Caco-2 (cell line): ENCODE results near the gene NUDT14. TPM values are rescaled to one million over a fixed set of nuclear protein-coding genes. Genes with fewer than 3 reads are reported as not detected.

ENCODE experiments used
- BruUV-seq: library from RNA; stranded (reverse); fragments of 400-500 nt; replicated peaks from 2 replicates; lab custom pipeline; 2021; lab: Mats Ljungman, UMichigan
- CTCF ChIA-PET: fragments of 300-600 bp; sonication (Branson Sonifier 250); formaldehyde crosslinking; loops from one replicate; lab custom pipeline; 2022; ENCODE audit warnings: antibody characterized with exemption; lab: Charles Lee
- POLR2A ChIA-PET: fragments of 300-600 bp; sonication (Branson Sonifier 250); formaldehyde crosslinking; loops from one replicate; lab custom pipeline; 2022; ENCODE audit warnings: antibody characterized with exemption; lab: Charles Lee
- DNase-seq, 2 experiments: peaks; one replicate each; pipeline versions ENCODE4 v3.0.0 to v3.0.0-alpha.2; 2020 to 2022
- H3K27me3 ChIP-seq: replicated peaks from 2 replicates; pipeline ENCODE4 v1.6.0; 2011; ENCODE audit warnings: low read length; ENCODE audit not compliant: control insufficient read depth, insufficient read depth
- H3K36me3 ChIP-seq: 2 replicates; pipeline ENCODE4 v1.5.1; 2011; ENCODE audit warnings: low read length; ENCODE audit not compliant: control insufficient read depth, insufficient read depth
- H3K4me1 ChIP-seq: fragments of 250-450 bp; sonication (Bioruptor Pico); 2 replicates; pipeline ENCODE4 v1.5.1; 2020; ENCODE audit warnings: mild to moderate bottlenecking
- H3K4me3 ChIP-seq: 2 replicates; pipeline ENCODE4 v1.5.1; 2011; ENCODE audit warnings: low read depth, mild to moderate bottlenecking, control low read depth, low read length
- H3K9me3 ChIP-seq: fragments of 250-450 bp; sonication (Bioruptor Pico); 2 replicates; pipeline ENCODE4 v1.5.1; 2020; ENCODE audit warnings: mild to moderate bottlenecking, moderate library complexity
- H3K27ac Mint-ChIP-seq: one replicate; pipeline ENCODE4 v1.8.0; 2022; ENCODE audit warnings: mixed read lengths; ENCODE audit not compliant: unreplicated experiment
- H3K27me3 Mint-ChIP-seq: one replicate; pipeline ENCODE4 v1.8.0; 2022; ENCODE audit warnings: mixed read lengths; ENCODE audit not compliant: insufficient read depth, unreplicated experiment
- H3K36me3 Mint-ChIP-seq: one replicate; pipeline ENCODE4 v1.8.0; 2022; ENCODE audit warnings: mild to moderate bottlenecking, mixed read lengths; ENCODE audit not compliant: insufficient read depth, unreplicated experiment
- H3K4me1 Mint-ChIP-seq: one replicate; pipeline ENCODE4 v1.8.0; 2022; ENCODE audit warnings: low read depth, mixed read lengths; ENCODE audit not compliant: unreplicated experiment
- H3K4me3 Mint-ChIP-seq: one replicate; pipeline ENCODE4 v1.8.0; 2022; ENCODE audit warnings: mild to moderate bottlenecking, moderate library complexity, mixed read lengths; ENCODE audit not compliant: unreplicated experiment
- H3K9me3 Mint-ChIP-seq: one replicate; pipeline ENCODE4 v1.8.0; 2022; ENCODE audit warnings: mixed read lengths; ENCODE audit not compliant: unreplicated experiment
- intact Hi-C: fragments of 100-400 bp; cut with micrococcal nuclease; formaldehyde crosslinking; loops from one replicate; pipeline ENCODE4 v1.10.0; 2022; ENCODE audit not compliant: unreplicated experiment
- total RNA-seq: library from RNA; stranded (reverse); gene quantifications from 2 replicates; pipeline ENCODE4 v1.2.3, GENCODE V29; 2022
- TF ChIP-seq, protein P1 (sequence below), 2 experiments: fragments of 200-600 bp in 1 of 2; IDR thresholded peaks; 1 replicate in 1 of 2; 2 replicates in 1 of 2; pipeline versions ENCODE4 v1.5.1 to v1.8.0; 2011 to 2022; ENCODE audit warnings: antibody characterized with exemption in 1 of 2, control low read depth in 1 of 2, inconsistent platforms in 1 of 2, low read depth in 1 of 2, low read length in 1 of 2, mild to moderate bottlenecking in 1 of 2, moderate library complexity in 1 of 2; ENCODE audit not compliant: insufficient read depth in 1 of 2, severe bottlenecking in 1 of 2, unreplicated experiment in 1 of 2

The NUDT14 gene
- total RNA-seq, 1 experiment from 2014 or later = 63.4 TPM

DNA sequence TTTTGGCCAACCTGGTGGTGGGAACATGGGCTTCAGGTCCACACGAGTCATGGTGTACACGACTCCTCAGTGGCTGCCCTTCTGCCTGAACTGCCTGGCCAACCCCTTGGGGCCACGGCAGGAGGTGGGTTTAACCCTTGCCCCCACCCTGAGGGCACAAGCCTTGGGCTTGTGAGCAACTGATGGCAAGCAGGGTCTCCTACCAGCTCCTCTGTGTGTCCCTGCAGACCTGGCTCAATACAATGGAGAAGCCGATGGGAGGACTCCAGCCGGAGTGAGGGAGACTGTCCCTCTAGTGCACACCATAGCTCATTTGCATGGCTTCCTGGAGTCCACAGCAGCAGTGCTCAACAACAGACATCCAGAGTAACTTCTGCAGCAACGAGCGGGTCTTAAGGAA is 40.5 kb downstream of the NUDT14 start:
- Histone ChIP-seq H3K4me3 (no peak overlapping the region), H3K9me3 (peaks cover 10% of the 10 kb centered on the region; the same call in 1 of the 2 replicates), H3K27me3 (no peaks in the 10 kb centered on the region), H3K4me1 (no peaks in the 10 kb centered on the region), H3K36me3 (no peaks in the 10 kb centered on the region)
- Mint-ChIP-seq H3K27me3 (no peaks in the 10 kb centered on the region), H3K4me3 (no peak overlapping the region), H3K27ac (no peak overlapping the region), H3K9me3 (no peaks in the 10 kb centered on the region), H3K4me1 (no peaks in the 10 kb centered on the region), H3K36me3 (peaks cover 13% of the 10 kb centered on the region)
- no TSS peak for BruUV-seq
- CTCF ChIA-PET = interaction anchor here (0.6 kb wide), 2 partner anchors 49 to 68 kb away, joined by 3 to 4 read pairs; no protein-coding TSS in a partner anchor
- intact Hi-C loops = no loop called here
- TF ChIP-seq, protein P1, sequence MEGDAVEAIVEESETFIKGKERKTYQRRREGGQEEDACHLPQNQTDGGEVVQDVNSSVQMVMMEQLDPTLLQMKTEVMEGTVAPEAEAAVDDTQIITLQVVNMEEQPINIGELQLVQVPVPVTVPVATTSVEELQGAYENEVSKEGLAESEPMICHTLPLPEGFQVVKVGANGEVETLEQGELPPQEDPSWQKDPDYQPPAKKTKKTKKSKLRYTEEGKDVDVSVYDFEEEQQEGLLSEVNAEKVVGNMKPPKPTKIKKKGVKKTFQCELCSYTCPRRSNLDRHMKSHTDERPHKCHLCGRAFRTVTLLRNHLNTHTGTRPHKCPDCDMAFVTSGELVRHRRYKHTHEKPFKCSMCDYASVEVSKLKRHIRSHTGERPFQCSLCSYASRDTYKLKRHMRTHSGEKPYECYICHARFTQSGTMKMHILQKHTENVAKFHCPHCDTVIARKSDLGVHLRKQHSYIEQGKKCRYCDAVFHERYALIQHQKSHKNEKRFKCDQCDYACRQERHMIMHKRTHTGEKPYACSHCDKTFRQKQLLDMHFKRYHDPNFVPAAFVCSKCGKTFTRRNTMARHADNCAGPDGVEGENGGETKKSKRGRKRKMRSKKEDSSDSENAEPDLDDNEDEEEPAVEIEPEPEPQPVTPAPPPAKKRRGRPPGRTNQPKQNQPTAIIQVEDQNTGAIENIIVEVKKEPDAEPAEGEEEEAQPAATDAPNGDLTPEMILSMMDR (IDR thresholded peaks at IDR 0.05; ENCODE audit: insufficient read depth in 1 of 2, low read depth in 1 of 2, low read length in 1 of 2, severe bottlenecking in 1 of 2, unreplicated experiment in 1 of 2) = no peak
- POLR2A ChIA-PET = no interaction called here
- peak in 1 of 2 experiments; percentile 20 for DNase-seq

DNA sequence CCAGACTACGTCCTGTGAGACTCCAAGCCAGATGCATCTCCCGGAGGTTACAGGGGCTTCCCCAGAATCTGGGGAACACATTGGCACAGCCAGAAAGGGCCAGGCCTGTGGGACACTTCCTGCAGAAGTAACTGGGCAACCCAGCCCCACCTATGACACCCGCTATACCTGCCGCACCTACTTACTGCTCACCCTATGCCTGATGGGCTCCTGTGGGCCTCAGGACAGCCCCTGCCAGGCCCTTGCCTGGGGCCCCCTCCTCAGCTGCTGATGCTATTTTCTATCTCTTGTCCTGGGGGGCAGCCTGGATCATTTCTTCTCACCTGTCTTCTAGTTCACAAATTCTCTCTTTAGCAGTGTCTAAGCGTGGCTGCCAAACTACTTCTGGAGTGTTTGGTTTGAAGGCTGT is 41.3 kb downstream of the NUDT14 start:
- TF ChIP-seq, protein P1 (IDR thresholded peaks at IDR 0.05; ENCODE audit: insufficient read depth in 1 of 2, low read depth in 1 of 2, low read length in 1 of 2, severe bottlenecking in 1 of 2, unreplicated experiment in 1 of 2) = no peak
- POLR2A ChIA-PET = no interaction called here

DNA sequence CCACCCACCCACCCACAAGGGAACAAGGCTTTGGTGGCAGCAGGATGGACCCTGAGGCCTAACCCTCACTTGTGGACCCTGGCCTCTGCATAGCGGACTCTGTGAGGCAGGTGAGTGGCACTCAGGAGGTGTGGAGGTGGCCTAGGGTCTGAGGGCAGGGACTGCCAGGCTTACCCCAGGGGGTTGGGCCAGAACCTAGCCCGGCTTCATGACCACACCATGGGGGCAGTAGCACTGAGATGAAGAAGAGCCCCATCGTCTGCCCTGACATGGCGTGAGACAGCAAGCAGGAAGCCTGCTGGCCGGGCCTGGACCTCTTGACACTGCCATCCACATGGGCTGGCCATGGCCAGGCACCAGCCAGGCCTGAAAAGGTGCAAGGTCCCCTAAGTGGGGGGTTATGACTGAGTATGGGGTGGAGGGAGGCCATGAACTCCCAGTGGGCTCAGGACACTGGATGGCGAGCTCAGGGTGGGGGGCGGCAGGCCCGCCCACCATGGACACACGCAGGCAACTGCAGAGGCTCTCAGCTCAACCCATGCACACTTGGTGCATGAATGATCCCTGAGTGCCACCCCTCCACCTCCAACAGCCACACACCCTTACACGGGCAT is 41.8 kb downstream of the NUDT14 start:
- Mint-ChIP-seq H3K36me3 (peaks cover 13% of the 10 kb centered on the region), H3K4me3 (no peak overlapping the region), H3K9me3 (no peaks in the 10 kb centered on the region), H3K27ac (no peak overlapping the region), H3K4me1 (no peaks in the 10 kb centered on the region), H3K27me3 (no peaks in the 10 kb centered on the region)
- peak in 1 of 2 experiments; percentile 19 for DNase-seq
- Histone ChIP-seq H3K27me3 (no peaks in the 10 kb centered on the region), H3K36me3 (no peaks in the 10 kb centered on the region), H3K4me3 (no peak overlapping the region), H3K9me3 (peaks cover 10% of the 10 kb centered on the region; the same call in 1 of the 2 replicates), H3K4me1 (no peaks in the 10 kb centered on the region)
- ChIA-PET CTCF (no interaction called here), POLR2A (no interaction called here)
- intact Hi-C loops = no loop called here
- no TSS peak for BruUV-seq
- TF ChIP-seq, protein P1 (IDR thresholded peaks at IDR 0.05; ENCODE audit: insufficient read depth in 1 of 2, low read depth in 1 of 2, low read length in 1 of 2, severe bottlenecking in 1 of 2, unreplicated experiment in 1 of 2) = no peak

More for the DNA sequence above, 41.3 kb downstream of the NUDT14 start:
- H3K27ac Mint-ChIP-seq = no peak overlapping the region
- Histone ChIP-seq H3K4me1 (no peaks in the 10 kb centered on the region), H3K36me3 (no peaks in the 10 kb centered on the region), H3K27me3 (no peaks in the 10 kb centered on the region), H3K4me3 (no peak overlapping the region), H3K9me3 (peaks cover 10% of the 10 kb centered on the region; the same call in 1 of the 2 replicates)
- H3K27me3 Mint-ChIP-seq = no peaks in the 10 kb centered on the region
- no TSS peak for BruUV-seq
- no peak for DNase-seq
- no peaks in the 10 kb centered on the region for H3K9me3 Mint-ChIP-seq
- intact Hi-C loops = no loop called here
- H3K4me1 Mint-ChIP-seq = no peaks in the 10 kb centered on the region
- CTCF ChIA-PET = no interaction called here
- H3K4me3 Mint-ChIP-seq = no peak overlapping the region
- H3K36me3 Mint-ChIP-seq = peaks cover 13% of the 10 kb centered on the region
